ENCODE results near the gene LRRC26.

DNA sequence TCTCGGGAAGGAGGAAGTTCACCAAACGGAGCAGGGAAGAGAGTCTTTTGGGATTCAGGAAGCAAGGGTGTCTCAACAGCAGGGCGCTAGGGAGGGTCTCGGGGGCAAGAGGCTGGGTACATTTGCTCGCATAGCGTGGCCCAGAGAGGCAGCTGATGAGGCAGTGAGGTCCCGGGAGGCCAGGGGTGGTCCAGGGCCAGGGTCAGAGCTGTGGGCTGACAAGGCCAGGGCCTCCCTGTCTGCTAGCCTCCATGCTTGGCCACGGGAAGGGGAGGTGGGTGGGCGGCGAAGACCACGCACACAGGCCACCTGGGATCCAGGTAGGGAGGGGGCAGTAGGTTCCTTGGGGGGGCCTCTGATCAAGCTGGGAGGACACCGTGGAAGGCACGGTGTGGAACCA is 41.7 kb upstream of the LRRC26 start:
- TF ChIP-seq CTCF (IDR thresholded peaks at IDR 0.05; ENCODE audit: low read depth, low read length, poor library complexity, severe bottlenecking): no peak
- TF ChIP-seq EZH2phosphoT487 (IDR thresholded peaks at IDR 0.05; ENCODE audit: borderline replicate concordance, low read length): no peak

All from DOHH2 (cell line).